ENCODE data around the gene CALN1.
A peak's percentile ranks its signal among the peaks of the same experiment; 100 is the strongest.

Gene CALN1

DNA sequence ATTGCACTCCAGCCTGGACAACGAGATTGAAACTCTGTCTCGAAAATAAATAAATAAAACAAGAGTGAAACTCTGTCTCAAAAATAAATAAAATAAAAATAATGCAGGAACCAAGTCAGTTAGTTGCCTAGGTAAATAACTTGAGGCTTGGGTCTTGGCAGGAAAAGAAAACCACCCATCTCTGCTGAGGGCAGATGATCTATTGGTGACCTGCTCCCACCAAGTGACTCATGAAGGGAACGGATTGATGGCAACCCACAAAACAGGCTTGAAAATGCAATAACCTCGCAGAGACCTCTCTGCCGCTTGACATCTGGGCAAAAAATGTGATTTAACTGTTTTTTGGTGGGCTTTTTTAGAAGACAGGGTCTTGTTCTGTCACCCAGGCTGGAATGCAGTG lies 86.6 kb downstream of the CALN1 start:
- DNase-seq, result no peak

GRCh38 chr7:72321637-72322036 lies 90.5 kb downstream of the CALN1 start:
- DNase-seq, result no peak

DNA sequence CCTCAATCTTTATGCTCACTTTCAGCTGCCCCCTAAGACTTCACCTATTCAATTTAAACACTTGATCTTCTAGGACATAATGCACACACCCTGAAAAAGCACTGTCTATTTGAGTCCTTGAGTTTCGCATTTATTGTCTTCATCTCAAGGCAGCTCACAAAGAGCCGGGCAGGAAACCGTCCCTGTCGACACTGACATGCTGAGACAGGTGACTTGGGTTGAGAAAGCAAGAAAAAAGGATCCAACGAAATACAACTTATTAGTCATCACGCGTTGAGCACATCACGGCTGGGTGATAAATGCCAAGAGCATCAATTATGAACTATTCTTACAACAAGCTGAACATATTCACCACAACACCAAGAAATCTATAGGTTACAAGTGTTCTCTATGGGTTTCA lies 91.1 kb downstream of the CALN1 start:
- no peak for DNase-seq

GRCh38 chr7:72317341-72317740 lies 94.8 kb downstream of the CALN1 start:
- DNase-seq, result peak in 1 of 14 donors; percentile 13

DNA sequence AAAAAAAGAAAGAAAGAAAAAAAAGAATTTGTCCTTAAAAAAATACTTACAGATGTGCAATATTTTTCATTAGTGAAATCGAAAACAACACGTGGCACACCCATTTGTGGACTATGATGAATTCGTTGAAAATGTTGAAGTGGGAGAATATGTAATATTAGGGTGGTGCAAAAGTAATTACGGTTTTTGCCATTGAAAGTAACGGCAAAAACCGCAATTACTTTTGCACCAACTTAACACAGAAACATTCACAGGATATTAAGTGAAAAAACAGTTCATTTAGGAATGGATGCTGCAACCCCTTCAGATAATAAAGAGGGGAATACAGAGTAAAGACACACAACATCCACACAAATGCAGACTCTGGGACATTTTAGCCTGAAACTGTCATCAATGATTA lies 96.0 kb downstream of the CALN1 start:
- DNase-seq, result no peak

DNA sequence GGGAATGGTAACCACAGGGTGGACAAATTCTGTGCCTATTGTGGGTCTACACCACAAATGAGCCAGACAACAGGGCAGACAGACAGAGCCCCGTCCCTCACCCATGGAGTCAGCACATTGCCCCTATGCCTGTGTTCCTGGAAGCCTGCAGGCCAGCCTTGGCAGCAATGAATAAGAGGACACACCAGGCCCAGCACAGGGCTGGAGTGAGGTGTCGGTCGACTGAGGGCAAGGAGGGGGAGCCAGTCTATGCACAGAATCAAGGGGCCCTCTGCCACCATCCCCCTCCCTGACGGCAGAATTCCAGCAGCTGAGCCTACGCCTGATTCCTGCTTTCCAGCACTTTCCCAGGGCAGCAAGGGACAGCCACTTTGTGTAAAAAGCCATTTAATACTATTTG lies 98.2 kb downstream of the CALN1 start:
- peak in 9 of 14 donors; percentile 23 to 86 (median 42) for DNase-seq

- DNase-seq, result peak in 1 of 14 donors; percentile 28
These were observed 101.8 kb downstream of the CALN1 start for GRCh38 chr7:72310301-72310700.

- DNase-seq, result peak in 9 of 14 donors; percentile 7 to 85 (median 23)
These were observed 102.7 kb downstream of the CALN1 start for GRCh38 chr7:72309476-72309875.

DNA sequence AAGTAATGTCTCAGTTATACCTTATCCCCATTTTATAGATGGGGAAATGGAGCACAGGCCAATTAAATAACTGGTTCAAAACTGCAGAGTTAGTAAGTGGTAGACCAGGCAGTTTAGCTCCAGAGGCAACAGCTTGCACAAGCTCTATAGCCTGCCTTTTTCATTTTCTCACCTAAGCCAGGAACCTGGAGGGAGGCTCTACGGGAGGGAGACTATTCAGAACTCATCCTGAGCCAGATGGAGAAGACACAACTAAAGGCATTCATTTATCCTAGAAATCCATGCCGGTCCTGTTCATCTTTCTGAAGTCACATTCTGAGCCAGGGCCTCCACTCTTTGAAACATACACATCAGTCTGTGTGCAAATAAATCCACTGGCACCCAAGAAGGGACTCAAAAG lies 103.2 kb downstream of the CALN1 start:
- DNase-seq, result peak in 1 of 14 donors; percentile 81

DNA sequence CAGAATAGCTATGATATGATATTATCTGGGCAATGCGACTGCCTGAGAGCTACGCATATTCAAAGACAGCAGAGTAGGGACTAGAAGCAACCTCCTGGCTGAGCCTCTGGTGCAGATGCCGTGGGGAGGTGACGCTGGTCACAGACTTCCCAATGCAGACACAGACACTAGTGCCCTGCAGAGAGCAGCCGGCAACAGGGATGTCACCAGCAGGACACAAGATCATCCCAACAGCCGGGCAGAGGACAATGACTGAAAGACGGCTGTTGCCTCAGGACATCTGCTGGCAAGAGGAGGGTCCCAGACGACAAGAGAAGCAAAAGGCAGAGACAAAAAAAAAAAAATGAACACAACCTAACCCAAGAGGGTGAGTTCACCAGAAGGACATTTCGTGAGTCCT lies 104.6 kb downstream of the CALN1 start:
- DNase-seq, result peak in 4 of 14 donors; percentile 7 to 19 (median 14)

DNA sequence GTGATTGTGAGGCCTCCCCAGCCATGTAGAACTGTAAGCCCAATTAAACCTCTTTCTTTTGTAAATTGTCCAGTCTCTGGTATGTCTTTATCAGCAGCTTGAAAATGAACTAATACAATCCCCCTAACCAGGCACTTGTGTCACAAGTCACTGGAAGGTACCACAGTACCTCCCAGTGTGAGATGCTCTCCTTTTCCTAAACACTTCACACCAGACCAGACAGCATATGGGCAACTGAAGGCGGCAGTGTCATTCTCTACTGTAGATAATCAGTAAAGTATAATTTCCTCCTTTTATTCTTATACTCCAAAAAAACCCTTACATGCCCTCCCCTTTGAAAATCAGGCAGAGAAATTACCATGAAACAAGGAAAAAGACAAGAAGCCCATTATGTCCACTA lies 113.2 kb downstream of the CALN1 start:
- peak in 1 of 14 donors; percentile 26 for DNase-seq

- DNase-seq, result no peak
These were observed 114.0 kb downstream of the CALN1 start for GRCh38 chr7:72298091-72298490.

DNA sequence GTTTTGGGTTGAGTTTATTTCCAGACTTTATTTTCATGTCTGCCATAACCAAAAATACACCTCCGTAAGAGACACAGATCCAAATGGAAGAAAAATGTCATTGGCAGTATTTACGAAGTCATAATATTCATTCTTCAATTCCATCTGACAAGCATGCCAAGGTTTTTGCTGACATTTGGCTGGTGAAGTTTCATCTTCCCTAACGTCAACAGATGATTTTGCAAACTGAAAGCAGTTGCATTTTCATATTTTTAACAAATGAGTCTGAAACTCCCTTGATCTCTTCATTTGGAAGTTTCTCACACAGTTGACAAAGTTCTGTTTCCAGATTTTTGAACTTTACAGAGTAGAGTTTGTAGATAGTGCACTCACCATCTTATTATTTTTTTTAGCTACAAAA lies 114.5 kb downstream of the CALN1 start:
- no peak for DNase-seq

- no peak for DNase-seq
These were observed 119.3 kb downstream of the CALN1 start for GRCh38 chr7:72292794-72293193.

- no peak for DNase-seq
These were observed 120.0 kb downstream of the CALN1 start for GRCh38 chr7:72292118-72292517.

GRCh38 chr7:72286519-72286918 lies 125.6 kb downstream of the CALN1 start:
- DNase-seq, result peak in 1 of 14 donors; percentile 54

GRCh38 chr7:72283309-72283708 lies 128.8 kb downstream of the CALN1 start:
- DNase-seq, result no peak

DNA sequence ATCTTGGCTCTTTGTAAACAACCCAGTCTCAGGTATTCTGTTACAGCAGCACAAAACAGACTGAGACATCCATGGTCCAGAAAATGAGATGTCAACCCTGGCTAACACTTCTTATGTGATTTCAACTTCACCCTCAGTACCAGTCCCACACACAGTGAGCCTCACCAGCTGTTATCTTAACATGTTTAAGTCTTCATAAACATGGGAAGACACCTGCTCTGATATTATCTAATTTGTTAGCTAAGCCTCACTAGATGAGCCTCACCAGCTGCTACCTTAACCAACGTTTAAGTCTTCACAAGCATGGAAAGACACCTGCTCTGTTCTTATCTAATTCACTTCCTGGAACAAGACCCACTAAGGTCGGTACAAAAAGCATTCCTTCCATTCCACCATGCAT lies 130.8 kb downstream of the CALN1 start:
- no peak for DNase-seq

DNA sequence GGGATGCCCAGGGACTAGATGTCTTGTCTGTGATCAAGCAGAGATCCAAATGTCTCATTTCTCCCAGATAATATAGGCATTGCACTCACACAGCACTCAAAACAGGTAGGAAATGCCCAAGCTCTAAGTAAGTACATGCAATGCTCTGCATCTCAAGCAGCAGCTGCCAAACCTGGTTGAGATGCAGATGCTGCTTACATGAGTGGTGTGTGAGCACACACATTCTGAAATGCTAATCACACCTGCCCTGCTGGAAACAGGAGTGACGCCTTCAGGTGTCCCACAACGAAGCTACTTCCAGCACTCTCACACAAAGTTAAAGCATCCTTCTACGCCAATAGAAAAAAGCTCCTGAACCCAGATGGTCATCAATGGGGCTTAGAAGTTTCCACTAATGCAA lies 132.9 kb downstream of the CALN1 start:
- no peak for DNase-seq

DNA sequence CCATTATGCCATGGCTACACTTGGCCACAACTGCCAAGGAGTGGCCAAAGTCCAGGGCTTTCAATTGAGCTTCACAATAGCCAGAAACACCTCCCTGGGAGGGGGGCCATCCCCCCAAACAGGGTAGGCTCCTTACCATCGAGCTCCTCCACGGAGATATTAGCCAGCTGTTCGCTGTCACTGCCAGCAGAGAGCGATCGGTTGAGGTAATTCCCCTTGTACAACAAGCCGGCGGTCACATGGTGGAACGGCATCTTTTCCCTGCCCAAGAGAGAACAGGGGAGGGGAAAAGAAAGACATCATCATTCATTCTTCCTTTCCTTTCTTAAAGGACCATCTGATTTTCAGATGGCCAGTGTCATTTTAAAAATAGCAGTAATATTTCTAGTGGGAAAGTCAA lies 133.6 kb downstream of the CALN1 start:
- peak in 3 of 14 donors; percentile 4 to 19 (median 4) for DNase-seq

- DNase-seq, result peak in 7 of 14 donors; percentile 9 to 67 (median 40)
These were observed 136.6 kb downstream of the CALN1 start for GRCh38 chr7:72275382-72276070.

GRCh38 chr7:72272479-72272878 lies 139.7 kb downstream of the CALN1 start:
- DNase-seq, result no peak

GRCh38 chr7:72268796-72269195 lies 143.3 kb downstream of the CALN1 start:
- DNase-seq, result no peak

GRCh38 chr7:72268090-72268489 lies 144.0 kb downstream of the CALN1 start:
- DNase-seq, result no peak

DNA sequence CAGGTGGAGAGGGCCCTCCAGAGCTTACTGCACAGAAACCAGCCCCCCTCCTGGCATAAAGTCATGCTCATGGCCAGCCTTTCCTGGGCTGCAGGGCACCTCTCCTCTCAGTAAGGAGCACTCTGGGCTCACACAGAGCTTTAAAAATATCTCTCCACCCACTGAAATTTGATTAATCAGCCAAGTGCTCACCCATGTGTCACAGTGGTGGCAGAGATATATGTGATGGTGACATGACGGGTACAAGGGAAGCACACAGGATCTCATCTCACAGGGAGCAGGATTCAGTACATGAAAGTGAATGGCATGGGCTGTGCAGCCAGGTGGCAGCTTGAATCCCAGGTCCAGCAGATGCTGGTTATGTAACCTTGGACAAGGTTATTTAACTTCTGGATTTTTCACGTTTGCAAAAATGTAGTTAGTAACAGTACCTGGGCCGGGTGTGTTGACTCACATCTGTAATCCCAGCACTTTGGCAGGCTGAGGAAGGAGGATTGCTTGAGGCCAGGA lies 144.8 kb downstream of the CALN1 start:
- peak in 1 of 14 donors; percentile 60 for DNase-seq
